ENCODE results near the gene JAKMIP3.

DNA sequence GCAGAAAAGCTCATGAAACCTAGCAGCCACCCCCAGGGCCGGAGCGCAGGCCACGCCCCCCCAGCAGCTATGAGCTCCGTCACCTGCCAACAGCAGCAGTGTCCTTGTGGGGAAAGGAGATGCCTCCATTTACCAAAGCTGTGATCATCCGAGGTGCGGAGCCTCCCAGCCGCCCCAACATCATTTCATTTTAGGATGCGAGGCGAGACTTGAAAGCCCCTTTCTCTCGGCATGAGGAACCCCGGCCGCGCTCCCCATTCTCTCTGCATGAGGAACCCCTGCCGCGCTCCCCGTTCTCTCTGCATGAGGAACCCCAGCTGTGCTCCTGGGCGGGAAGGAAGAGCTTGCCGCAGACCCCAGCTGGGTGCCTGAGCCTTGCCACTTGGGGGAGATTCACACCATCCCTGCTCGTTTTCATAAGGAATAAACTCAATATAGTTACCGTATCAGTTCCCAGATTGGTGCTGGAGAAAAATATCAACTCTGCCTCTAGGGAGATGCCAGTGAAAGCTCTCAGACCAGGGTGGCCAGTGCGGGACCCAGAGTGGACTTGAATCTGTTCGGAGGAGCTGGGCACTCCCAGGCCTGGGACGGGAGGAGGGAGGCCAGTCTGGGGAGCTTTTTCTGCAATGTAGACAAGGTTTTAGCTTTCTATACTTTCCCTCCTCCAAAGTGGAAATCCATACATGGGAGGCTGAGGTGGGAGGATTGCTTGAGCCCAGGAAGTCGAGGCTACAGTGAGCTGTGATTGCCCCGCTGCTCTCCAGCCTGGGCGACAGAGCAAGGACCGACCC lies 35.0 kb downstream of the JAKMIP3 start:
- TF ChIP-seq, protein P1, sequence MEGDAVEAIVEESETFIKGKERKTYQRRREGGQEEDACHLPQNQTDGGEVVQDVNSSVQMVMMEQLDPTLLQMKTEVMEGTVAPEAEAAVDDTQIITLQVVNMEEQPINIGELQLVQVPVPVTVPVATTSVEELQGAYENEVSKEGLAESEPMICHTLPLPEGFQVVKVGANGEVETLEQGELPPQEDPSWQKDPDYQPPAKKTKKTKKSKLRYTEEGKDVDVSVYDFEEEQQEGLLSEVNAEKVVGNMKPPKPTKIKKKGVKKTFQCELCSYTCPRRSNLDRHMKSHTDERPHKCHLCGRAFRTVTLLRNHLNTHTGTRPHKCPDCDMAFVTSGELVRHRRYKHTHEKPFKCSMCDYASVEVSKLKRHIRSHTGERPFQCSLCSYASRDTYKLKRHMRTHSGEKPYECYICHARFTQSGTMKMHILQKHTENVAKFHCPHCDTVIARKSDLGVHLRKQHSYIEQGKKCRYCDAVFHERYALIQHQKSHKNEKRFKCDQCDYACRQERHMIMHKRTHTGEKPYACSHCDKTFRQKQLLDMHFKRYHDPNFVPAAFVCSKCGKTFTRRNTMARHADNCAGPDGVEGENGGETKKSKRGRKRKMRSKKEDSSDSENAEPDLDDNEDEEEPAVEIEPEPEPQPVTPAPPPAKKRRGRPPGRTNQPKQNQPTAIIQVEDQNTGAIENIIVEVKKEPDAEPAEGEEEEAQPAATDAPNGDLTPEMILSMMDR (IDR thresholded peaks at IDR 0.05): no peak
- no peak for TF ChIP-seq POLR2AphosphoS5 (IDR thresholded peaks at IDR 0.05)
